Left colon (tissue), 2 donors: Measurements from ENCODE around the gene DOCK8. TPM values are rescaled to one million over a fixed set of nuclear protein-coding genes. Genes with fewer than 3 reads are reported as not detected.
A peak's percentile ranks its signal among the peaks of the same experiment; 100 is the strongest.
"Not testable (repeated sequence)": the region's sequence is repeated elsewhere in the genome, so short reads cannot be mapped to it uniquely, and the experiment has no call there.

Experiments
- ATAC-seq: fragments of 200-7000 bp; cut with Tn5 transposase; one replicate; pipeline ENCODE4 v1.9.1; 2020; ENCODE audit warnings: mild to moderate bottlenecking, moderate library complexity
- DNase-seq, 2 donors: peaks; one replicate each; pipeline ENCODE4 v3.0.0-alpha.2; 2020
- intact Hi-C, 2 donors: fragments of 100-400 bp; cut with DNase I in 1 of 2; cut with micrococcal nuclease in 1 of 2; formaldehyde crosslinking; loops; one replicate each; pipeline versions ENCODE4 v1.11.2 to v1.14.0; 2022; cut with DNase I, micrococcal nuclease
- total RNA-seq, 2 donors: library from RNA; stranded (reverse); fragmentation: NEBNext Ultra II Directional; extraction: Animal tissue kit (Norgen Biotek cat#: 25700); gene quantifications; one replicate each; pipeline ENCODE4 v1.2.1, GENCODE V29; 2021
- donor health status: DM: no; HTN: no; CAD: no.
- donor health status: DM: yes; HTN: yes; CAD: no.

The DOCK8 gene
- total RNA-seq, 2 donors from 2014 or later, result 10.3 to 18.8 TPM

DNA sequence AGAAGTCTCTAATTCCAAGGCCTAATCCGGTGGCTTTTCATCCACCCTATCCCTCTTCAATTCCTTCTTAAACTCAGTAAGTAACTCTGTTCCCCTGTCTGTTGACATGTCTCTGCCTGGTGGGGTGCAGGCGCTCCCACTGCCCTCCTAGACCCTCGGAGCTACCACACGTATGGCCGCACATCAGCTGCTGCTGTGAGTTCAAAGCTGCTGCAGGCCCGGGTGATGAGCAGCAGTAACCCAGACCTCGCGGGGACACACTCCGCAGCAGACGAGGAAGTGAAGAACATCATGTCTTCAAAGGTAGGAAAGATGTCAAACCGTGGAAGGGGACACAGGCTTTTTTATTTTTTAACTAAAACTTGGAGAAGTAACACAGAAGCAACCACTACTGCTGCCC, 167.7 kb downstream of the DOCK8 start:
- ATAC-seq (no peak), DNase-seq (no peak)
- intact Hi-C loops, result loop anchor here in 1 of 2 donors (10.0 kb wide), 1 partner anchor 632 kb away; no protein-coding TSS in a partner anchor

DNA sequence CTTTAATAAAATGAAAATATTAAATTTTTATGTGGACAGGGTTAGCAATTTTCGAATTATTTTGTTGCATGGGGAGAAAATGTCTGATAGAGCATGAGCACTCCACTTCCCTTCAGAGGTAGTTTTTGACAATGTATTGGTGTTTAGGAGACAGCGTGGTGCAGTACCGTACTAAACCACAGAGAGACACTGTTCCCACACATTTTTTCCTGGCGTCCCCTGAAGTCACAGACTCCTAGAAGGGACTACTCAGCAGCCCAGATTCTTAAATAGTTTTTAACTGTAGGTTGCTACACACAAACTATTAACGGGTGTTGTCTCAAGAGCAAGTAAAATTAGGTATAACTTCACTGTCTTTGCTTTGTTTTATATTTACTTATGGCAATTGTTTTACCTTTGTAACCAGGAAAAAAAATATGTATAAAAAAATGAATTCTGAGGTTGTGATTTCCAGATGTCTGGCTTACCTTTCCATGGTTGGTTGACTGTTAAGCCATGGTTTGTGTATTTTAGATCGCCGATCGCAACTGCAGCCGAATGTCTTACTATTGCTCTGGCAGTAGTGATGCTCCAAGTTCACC, 171.2 kb downstream of the DOCK8 start:
- peak in 1 of 2 donors; percentile 38 for DNase-seq
- ATAC-seq, result peak; percentile 94
- intact Hi-C loops, result loop anchor here in 1 of 2 donors (10.0 kb wide), 1 partner anchor 629 kb away; no protein-coding TSS in a partner anchor

DNA sequence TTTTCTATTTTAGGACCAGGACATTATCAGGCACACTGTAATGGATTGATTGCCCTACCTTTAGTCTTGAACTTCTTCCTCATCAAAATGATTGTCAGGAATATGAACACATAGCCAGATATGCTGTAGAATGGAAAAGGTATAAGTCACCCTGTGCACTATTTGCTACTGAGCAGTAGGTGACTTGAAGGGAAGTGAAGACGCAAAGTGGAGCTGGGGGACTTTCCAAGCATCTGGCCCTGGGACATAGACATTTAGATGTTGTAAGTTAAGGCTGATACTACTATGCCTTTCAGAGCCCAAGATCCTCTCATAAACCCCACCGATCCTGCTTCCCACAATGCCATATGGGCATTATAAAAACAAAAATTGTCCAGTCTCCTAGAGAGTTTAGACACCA, 174.5 kb downstream of the DOCK8 start:
- no peak for DNase-seq
- intact Hi-C loops, result loop anchor here in 1 of 2 donors (10.0 kb wide), 1 partner anchor 626 kb away; no protein-coding TSS in a partner anchor
- no peak for ATAC-seq

DNA sequence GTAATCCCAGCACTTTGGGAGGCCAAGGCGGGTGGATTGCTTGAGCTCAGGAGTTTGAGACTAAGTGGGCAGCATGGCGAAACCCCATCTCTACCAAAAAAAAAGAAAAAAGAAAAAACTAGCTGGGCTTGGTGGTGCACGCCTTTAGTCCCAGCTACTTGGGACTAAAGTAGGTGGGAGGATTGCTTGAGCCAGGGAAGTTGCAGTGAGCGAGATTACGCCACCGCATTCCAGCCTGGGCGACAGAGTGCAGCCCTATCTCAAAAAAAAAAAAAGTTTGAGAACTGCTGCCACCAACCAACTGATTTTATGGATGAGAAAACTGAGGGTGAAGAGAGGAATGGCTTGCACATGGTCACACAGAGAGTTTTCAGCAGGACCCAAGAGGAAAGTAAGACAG, 175.1 kb downstream of the DOCK8 start:
- DNase-seq (no peak), ATAC-seq (no peak)
- intact Hi-C loops, result loop anchor here in 1 of 2 donors (10.0 kb wide), 1 partner anchor 625 kb away; no protein-coding TSS in a partner anchor

DNA sequence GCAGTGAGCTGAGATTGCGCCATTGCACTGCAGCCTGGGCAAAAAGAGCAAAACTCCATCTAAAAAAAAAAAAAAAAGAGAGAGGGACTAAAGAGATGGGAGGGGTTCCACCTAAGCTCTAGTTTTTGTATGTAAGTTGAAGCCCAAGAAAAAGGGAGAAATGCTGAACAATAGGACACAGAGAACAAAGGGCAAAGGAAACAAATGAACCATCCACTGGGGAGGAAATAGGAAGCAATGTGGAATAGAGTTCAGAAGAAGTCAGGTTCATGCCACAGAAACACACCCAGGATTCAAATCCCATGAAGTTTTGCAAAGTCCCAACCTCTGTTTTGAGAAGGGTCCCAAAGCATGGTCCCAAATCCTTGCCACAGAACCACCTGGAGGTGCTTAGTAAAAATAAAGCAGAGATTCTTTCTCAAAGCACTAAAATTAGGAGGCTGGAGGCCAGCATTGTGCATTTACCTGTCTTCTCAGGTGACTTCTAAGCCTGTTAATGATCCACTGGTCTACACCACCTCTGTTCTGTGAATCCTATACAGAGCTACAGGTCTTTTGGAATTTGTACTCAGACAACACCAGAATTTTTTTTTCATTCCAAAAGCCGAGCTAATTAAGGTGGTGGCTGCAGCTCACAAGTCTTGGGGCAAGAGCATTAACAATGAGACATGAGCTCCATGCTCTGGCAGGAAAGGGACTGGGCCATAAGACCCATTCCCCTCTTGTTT, 177.6 kb downstream of the DOCK8 start:
- no peak for DNase-seq
- ATAC-seq, result peak; percentile 87
- intact Hi-C loops, result no loop called here

DNA sequence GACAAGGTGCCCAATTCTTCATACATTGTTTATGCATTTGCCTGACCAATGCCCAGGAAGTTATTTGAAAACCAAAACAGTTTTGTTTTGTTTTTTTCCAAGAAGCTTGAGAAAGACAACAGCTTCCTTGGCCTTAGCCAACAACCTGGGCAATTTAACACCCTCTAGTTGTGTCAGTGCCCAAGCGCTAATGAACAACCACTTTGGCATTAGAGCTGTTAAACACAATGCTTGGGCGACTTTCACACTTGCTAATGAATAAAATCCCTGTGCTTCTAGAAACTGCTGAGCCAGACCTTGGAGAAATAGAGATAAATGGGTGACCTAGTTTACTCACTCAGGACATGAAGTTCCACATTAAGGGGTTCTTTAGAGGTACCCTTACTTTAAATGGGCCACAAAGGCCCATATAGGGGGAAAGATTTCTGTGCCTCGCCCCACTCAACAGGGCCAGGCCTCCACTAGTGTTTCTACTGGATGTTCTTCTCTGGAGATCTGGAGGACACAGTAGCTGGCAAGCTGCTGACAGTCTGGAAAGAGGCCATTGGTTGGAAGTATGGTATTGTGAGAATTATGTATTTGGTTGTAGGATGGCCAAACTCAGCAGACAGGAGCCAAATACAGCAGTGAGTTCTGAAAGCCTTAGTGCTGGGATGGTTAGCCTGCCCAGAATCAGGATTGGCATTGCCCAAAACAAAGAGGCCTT, 179.8 kb downstream of the DOCK8 start:
- DNase-seq, result no peak
- intact Hi-C loops, result no loop called here
- ATAC-seq, result no peak

DNA sequence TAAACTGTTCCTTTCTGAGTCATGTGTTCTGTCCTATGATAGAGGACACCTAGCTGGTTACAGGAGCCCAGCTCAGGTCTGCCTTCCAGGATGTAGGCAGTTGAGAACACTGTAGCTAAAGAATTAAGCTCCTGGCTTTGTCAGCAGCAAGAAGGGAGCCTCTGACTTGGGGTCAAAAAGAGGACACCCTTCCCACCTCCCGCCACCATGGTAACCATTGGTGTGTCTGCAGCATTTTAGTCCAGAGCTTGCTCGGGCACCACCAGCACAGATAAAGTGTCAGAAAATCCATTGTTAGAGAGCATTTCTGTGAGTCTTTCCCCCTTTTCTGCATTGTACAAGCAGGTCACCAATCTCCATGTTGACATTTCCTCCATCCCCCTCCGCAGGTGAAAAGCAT, 181.7 kb downstream of the DOCK8 start:
- intact Hi-C loops, result no loop called here
- ATAC-seq (no peak), DNase-seq (no peak)

DNA sequence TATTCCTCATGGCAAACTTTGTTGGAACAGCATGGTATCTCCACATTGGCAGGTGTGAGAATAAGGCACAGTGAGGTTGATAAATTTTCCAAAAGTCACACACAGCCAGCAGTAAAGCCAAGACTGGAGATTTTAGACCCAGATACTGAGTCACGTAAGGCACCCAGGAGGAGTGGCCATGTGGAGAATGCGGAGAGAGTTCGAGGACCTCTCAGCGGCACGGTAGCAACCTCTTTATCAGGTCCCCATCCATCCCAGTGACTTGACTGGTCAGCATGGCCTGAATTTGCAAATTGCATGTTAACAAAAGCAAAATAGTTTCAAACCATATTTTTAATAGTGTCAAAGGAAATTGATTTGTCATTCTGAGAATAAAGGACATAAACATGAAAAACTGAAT, 183.4 kb downstream of the DOCK8 start:
- no peak for DNase-seq
- ATAC-seq, result no peak
- intact Hi-C loops, result no loop called here

DNA sequence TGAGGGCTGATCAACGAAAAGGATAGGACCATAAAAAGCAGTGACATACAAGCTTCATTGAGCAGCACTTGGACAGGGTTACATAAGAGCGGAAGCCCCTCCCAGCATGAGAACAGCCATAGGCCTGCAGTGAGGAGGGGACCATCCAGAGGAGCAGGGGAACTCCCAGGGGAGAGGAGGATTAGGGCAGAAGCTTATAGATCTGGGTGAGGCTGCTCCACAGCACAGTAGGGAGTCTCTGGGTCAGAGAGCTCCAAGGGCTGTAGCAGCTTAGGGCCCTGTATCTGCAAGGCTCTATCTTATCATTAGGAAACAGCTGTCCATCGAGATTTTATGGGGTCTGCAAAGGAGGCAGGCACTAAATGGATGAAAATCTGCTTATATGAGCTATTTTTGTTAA, 186.6 kb downstream of the DOCK8 start:
- no peak for DNase-seq
- intact Hi-C loops, result no loop called here
- ATAC-seq, result no peak

DNA sequence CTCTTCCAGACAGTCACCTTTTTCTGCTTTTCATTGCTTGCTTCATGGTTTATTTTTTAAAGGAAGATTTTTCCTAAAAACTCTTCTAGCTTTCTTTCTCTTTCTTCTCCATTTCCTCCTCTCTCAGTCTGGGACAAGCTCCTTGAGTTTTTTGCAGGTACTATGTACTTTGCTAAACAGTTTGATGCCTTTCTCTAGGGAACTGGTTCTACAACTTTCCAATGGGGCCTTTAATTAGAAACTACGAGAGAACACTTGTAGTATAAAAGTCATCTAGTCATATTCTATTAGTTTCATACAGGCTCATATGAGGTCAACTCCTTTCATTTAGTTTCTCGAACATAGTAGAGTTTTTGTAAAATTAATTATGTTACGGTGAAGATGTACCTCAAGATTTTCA, 189.6 kb downstream of the DOCK8 start:
- DNase-seq, result no peak
- peak; percentile 49 for ATAC-seq
- intact Hi-C loops, result no loop called here

DNA sequence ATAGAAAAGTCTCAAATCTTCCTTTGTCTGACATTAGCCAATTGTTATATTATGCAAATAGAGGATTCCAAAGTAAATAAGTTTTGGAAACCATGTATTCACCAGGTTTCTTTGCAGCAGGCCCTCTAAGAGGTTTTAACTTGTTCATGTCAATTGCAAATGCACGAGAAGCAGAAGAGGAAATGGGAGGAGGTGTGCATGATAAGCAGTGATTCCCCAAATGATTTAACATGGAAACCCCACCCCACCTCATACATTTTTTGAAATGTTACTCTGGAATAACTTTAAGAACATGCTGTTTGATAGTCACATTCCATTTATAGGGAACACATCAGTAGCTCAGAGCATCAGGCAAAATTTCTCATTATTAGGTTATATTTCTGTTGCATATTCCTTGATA, 190.7 kb downstream of the DOCK8 start:
- ATAC-seq, result no peak
- DNase-seq, result no peak
- intact Hi-C loops, result no loop called here

DNA sequence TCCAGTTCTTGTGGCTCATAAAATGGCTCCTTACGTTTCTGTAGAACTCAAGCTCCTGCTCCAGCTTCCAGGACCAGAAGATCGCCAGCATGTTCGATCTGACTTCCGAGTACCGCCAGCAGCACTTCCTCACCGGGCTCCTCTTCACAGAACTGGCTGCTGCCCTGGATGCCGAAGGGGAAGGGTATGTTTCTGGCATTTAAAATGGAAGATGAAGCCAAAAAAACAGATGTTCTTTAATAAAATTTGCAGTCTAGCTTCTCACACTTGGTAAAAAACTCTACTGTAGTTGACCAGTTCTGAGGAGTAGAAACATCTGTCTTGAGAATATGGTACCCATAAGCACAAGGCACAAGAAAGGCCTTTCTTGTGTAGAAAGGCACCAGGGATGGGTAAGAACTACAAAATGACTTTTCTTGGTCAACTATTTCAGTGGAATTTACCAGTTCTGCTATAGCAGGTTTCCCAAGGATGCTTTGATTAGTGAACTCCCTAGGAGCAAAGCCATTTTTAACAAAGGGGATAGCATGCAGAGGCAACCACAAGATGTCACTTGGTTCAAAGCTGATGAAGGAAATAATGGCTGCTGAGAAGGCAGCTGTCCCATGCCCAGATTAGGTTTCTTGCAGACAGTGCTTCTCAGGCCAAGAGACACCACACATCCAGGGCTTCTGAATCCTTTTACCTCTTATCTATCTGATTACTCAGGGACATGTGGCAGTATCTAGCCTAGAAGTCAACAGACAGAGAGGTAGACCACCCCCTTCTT, 192.4 kb downstream of the DOCK8 start:
- ATAC-seq (no peak), DNase-seq (no peak)
- intact Hi-C loops, result no loop called here

DNA sequence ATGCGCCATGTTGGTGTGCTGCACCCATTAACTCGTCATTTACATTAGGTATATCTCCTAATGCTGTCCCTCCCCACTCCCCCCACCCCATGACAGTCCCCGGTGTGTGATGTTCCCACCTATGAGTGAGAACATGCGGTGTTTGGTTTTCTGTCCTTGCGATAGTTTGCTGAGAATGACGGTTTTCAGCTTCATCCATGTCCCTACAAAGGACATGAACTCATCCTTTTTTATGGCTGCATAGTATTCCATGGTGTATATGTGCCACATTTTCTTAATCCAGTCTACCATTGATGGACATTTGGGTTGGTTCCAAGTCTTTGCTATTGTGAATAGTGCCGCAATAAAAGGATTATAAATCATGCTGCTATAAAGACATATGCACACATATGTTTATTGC, 195.0 kb downstream of the DOCK8 start:
- ATAC-seq, DNase-seq, intact Hi-C loops: not testable (repeated sequence)

DNA sequence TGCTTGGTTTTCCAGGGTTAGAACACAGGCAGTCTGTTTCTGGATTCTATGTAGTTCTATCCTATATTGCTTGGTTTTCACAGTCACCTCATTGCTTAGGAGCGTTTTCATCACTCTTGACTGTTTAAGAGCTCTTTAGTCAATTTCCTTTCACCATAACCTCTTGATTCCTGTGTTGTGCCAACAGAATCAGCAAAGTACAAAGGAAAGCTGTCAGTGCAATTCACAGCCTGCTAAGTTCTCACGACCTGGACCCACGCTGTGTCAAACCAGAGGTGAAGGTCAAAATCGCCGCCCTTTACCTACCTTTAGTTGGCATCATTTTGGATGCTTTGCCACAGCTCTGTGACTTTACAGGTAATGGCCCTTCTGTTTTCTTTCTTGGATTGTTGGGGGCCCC, 199.9 kb downstream of the DOCK8 start:
- intact Hi-C loops, result no loop called here
- ATAC-seq (no peak), DNase-seq (no peak)

DNA sequence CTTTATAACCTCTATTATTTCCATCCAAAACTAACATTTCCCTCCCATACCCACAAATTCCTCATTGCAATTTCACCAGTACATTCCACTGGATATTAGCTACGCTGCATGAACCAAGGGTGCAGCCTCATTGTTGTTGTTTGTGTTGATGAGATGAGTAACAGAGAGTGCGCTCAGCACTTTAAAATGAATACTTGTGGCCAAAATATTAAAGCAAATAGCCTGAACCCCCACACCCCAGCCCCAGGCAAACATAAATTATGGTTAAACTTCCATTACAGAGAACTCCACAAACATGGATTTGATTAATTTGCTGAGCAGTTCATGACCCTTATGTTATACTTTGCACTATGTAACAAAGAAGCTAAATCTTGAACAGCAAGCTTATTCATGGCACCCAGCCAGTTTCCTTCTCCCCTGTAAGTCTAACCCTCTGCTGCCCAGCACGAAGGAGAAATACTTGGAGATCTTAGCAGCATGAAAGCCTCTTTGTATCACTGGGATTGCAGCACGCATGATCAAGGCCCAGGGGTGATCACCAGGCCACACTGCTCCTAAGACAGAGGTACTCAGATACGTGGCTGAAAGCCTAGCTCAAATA, 205.0 kb downstream of the DOCK8 start:
- ATAC-seq (no peak), DNase-seq (no peak)
- intact Hi-C loops, result no loop called here

DNA sequence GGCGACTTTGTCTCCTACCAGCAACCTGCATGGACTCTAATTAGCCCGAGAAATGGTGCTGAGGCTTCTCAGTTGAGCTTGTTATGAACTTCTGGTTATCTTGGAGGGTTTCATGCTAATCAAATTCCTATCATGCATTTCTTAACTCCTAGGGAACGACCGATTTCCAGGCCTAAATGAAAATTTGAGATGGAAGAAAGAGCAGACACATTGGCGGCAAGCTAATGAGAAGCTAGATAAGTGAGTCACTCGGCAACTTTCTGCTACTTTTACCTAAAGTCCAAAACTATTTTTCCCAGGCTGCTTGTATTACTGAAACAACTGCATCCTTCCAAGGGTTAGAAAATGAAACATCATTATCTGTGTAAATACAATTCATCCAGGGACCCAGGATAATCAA, 207.2 kb downstream of the DOCK8 start:
- ATAC-seq (no peak), DNase-seq (no peak)
- intact Hi-C loops, result no loop called here

DNA sequence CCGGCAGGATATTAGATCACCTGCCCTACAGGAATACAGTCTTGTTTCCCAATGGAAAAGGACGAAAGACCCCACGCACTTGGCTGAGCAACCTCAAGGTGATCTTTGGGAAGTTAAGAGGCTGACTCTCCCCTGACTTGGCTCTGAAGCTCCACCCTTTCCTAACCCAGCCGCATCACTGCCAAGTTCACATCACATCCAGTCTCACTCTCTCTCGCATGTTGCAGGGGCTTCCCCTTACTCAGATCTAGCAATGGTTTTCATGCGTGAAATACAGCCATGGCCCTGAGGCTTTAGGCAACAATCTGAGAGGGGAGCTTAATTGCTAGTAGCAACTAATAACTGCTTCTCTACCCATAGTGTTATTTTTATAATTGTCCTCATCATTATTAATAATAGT, 211.6 kb downstream of the DOCK8 start:
- DNase-seq, result no peak
- intact Hi-C loops, result no loop called here
- no peak for ATAC-seq

DNA sequence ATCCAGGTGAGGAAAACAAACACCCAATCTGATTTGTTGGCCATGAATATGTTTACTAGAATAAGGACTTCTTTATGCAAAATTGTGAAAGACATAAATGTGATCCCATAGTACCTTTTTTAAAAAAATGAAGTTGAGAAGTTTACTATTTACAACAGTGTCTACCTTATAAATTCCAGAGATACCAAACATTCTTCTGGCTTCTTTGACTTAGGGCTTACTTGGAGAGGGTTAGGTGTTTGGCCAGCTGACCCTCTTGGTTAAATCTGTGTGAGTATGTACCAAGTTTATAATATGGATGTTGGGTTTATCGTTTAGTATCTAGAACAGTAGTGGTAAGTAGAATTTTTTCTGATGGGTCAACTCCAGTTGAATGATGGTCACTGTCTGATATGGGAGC, 212.3 kb downstream of the DOCK8 start:
- ATAC-seq (no peak), DNase-seq (no peak)
- intact Hi-C loops, result no loop called here

DNA sequence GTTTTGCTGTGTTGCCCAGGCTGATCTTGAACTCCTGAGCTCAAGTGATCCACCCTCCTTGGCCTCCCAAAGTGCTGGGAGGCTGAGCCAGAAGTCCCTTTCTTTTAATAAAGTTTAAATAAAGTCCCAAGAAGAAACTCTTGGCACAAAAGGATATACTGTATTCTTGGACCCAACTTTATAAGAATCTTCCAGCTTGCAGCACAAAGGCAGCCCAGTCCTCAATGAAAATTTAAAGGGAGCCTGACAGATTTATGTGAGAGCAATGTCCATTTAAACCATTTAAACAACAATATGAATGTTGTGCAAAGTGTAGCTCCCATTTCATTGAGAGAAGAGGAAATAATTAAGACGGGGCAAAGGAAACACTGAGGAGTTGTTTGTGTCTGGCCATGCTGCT, 217.0 kb downstream of the DOCK8 start:
- ATAC-seq, result no peak
- intact Hi-C loops, result no loop called here
- no peak for DNase-seq
